Measurements from ENCODE around the gene KLC1.

The KLC1 gene

GRCh38 chr14:103699261-103699661 is 70.2 kb downstream of the KLC1 start:
- TF ChIP-seq CTCF (IDR thresholded peaks at IDR 0.05; ENCODE audit: borderline replicate concordance, insufficient read depth, low read depth, low read length): no peak
- no peak overlapping the region for H3K4me3 ChIP-seq (ENCODE audit: low read depth, low read length)

GRCh38 chr14:103699901-103700752 is 71.1 kb downstream of the KLC1 start:
- H3K4me3 ChIP-seq (ENCODE audit: low read depth, low read length): no peak overlapping the region
- no peak for TF ChIP-seq CTCF (IDR thresholded peaks at IDR 0.05; ENCODE audit: borderline replicate concordance, insufficient read depth, low read depth, low read length)

GRCh38 chr14:103700753-103701490 is 71.9 kb downstream of the KLC1 start:
- H3K4me3 ChIP-seq (ENCODE audit: low read depth, low read length): no peak overlapping the region
- TF ChIP-seq CTCF (IDR thresholded peaks at IDR 0.05; ENCODE audit: borderline replicate concordance, insufficient read depth, low read depth, low read length): no peak

GRCh38 chr14:103702095-103702494 is 73.1 kb downstream of the KLC1 start:
- no peak overlapping the region for H3K4me3 ChIP-seq (ENCODE audit: low read depth, low read length)
- TF ChIP-seq CTCF (IDR thresholded peaks at IDR 0.05; ENCODE audit: borderline replicate concordance, insufficient read depth, low read depth, low read length): no peak

GRCh38 chr14:103702497-103703432 is 73.8 kb downstream of the KLC1 start:
- TF ChIP-seq CTCF (IDR thresholded peaks at IDR 0.05; ENCODE audit: borderline replicate concordance, insufficient read depth, low read depth, low read length): no peak

GRCh38 chr14:103703433-103704385 is 74.7 kb downstream of the KLC1 start:
- H3K4me3 ChIP-seq (ENCODE audit: low read depth, low read length): no peak overlapping the region
- no peak for TF ChIP-seq CTCF (IDR thresholded peaks at IDR 0.05; ENCODE audit: borderline replicate concordance, insufficient read depth, low read depth, low read length)

More at GRCh38 chr14:103702497-103703432, 73.8 kb downstream of the KLC1 start:
- H3K4me3 ChIP-seq (ENCODE audit: low read depth, low read length): no peak overlapping the region

Data from GM12875 (cell line).